Measurements from ENCODE around the gene C16orf87.

DNA sequence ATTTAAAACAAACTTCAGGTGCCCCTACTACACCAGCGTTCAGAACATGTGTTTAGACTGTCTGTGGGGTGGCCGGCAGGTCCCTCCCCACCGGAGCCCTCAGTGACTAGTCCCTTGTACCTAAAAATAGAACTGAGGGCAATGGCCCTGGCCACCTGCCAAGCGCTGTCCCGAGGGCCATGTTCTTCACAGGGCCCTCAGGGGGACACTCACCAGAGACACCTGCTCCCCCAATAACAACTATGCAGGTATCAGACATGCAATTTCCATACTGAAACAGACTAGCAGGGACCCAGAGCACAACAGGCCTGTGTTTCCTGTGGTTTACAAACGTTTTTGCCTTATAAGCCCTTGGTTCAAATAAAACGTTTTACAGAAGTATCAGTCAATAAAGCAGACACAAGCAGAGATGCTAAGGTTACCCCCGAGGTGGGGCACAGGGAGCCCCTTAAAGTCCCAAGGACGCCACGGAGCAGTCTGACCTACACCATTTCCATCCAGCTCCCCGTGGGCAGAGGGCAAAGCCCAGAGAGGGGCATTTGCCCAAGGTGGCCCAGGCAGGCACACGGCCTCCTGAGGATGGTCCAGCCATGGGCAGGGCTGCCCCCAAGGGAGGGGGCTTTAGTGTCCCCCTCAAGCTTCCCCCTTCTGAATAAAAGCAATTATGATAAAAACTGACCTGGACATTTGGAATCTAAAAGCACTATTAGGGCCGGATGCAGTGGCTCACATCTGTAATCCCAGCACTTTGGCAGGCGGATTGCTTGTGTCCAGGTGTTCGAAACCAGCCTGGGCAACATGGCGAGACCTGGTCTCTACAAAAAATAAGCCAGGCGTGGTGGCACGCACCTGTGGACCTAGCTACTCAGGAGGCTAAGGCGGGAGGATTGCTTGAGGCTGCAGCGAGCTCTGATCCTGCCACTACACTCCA lies 81.9 kb downstream of the C16orf87 start:
- TF ChIP-seq, protein P1, sequence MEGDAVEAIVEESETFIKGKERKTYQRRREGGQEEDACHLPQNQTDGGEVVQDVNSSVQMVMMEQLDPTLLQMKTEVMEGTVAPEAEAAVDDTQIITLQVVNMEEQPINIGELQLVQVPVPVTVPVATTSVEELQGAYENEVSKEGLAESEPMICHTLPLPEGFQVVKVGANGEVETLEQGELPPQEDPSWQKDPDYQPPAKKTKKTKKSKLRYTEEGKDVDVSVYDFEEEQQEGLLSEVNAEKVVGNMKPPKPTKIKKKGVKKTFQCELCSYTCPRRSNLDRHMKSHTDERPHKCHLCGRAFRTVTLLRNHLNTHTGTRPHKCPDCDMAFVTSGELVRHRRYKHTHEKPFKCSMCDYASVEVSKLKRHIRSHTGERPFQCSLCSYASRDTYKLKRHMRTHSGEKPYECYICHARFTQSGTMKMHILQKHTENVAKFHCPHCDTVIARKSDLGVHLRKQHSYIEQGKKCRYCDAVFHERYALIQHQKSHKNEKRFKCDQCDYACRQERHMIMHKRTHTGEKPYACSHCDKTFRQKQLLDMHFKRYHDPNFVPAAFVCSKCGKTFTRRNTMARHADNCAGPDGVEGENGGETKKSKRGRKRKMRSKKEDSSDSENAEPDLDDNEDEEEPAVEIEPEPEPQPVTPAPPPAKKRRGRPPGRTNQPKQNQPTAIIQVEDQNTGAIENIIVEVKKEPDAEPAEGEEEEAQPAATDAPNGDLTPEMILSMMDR (IDR thresholded peaks at IDR 0.05), result no peak
- no peak for TF ChIP-seq EP300 (IDR thresholded peaks at IDR 0.05)
- TF ChIP-seq POLR2A (IDR thresholded peaks at IDR 0.05), result no peak

Measured in tibial nerve (tissue), 4 donors.